22Rv1 (cell line): ENCODE data around the gene LRRC40.

Experiments used
- ZFX ChIP-seq: fragments of 450-650 bp; IDR thresholded peaks from 2 replicates; pipeline ENCODE4 v1.6.1; 2017; ENCODE audit warnings: antibody characterized with exemption, borderline replicate concordance
- TF ChIP-seq, protein P1 (sequence below): fragments of 450-650 bp; IDR thresholded peaks from 2 replicates; pipeline ENCODE4 v1.5.1; 2017; ENCODE audit warnings: mild to moderate bottlenecking

DNA sequence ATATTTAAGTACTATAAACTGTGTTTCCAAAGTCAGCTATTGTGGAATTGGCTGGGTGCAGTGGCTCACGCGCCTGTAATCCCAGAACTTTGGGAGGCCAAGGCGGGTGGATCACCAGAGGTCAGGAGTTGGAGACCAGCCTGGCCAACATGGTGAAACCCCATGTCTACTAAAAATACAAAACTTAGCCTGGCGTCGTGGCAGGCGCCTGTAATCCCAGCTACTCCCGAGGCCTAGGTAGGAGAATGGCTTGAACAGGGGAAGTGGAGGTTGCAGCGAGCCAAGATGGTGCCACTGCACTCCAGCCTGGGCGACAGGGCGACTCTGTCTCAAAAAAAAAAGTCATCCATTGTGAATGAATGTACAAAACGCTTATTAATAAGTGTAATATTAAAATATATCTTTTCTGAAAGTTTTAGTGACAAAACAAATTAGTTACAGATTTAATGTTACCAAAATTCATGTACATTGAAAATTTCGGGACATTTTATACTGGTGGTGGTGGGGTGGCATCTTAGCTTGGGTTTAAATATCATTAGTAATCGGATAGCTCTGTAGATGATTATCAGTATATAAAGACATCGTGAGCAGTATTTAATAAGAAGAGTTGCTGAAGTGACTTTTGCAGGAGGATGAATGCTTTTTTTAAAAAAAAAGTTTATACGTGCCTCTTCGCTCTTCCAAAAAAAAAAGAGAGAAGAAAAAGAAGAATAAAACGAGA lies 15.3 kb upstream of the LRRC40 start:
- TF ChIP-seq, protein P1, sequence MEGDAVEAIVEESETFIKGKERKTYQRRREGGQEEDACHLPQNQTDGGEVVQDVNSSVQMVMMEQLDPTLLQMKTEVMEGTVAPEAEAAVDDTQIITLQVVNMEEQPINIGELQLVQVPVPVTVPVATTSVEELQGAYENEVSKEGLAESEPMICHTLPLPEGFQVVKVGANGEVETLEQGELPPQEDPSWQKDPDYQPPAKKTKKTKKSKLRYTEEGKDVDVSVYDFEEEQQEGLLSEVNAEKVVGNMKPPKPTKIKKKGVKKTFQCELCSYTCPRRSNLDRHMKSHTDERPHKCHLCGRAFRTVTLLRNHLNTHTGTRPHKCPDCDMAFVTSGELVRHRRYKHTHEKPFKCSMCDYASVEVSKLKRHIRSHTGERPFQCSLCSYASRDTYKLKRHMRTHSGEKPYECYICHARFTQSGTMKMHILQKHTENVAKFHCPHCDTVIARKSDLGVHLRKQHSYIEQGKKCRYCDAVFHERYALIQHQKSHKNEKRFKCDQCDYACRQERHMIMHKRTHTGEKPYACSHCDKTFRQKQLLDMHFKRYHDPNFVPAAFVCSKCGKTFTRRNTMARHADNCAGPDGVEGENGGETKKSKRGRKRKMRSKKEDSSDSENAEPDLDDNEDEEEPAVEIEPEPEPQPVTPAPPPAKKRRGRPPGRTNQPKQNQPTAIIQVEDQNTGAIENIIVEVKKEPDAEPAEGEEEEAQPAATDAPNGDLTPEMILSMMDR, result no peak
- no peak for TF ChIP-seq ZFX
